Vagina (tissue), 2 donors: Measurements from ENCODE around the gene PFDN1. TPM values are rescaled to one million over a fixed set of nuclear protein-coding genes. Genes with fewer than 3 reads are reported as not detected.

Experiments
- DNase-seq, 2 donors: peaks; one replicate each; pipeline ENCODE4 v3.0.0-alpha.2; 2017; ENCODE audit errors: extremely low spot score in 2 of 2
- H3K27ac ChIP-seq: fragments of 200-600 bp; sonication (generic); one replicate; pipeline ENCODE4 v1.5.1; 2019
- H3K27me3 ChIP-seq: fragments of 200-600 bp; sonication (generic); one replicate; pipeline ENCODE4 v1.5.1; 2019
- H3K36me3 ChIP-seq, 2 donors: fragments of 200-600 bp; sonication (generic); one replicate each; pipeline ENCODE4 v1.5.1; 2017 to 2019
- H3K4me1 ChIP-seq: fragments of 200-600 bp; sonication (generic); one replicate; pipeline ENCODE4 v1.5.1; 2019
- H3K4me3 ChIP-seq, 2 donors: fragments of 200-600 bp; sonication (generic); 1 replicate in 1 of 2; 2 replicates in 1 of 2; pipeline ENCODE4 v1.5.1; 2016 to 2019
- H3K9me3 ChIP-seq: fragments of 200-600 bp; sonication (generic); one replicate; pipeline ENCODE4 v1.5.1; 2019
- POLR2A ChIP-seq, 2 donors: fragments of 450-650 bp; IDR thresholded peaks; one replicate each; pipeline ENCODE4 v1.6.1; 2017; ENCODE audit warnings: antibody characterized with exemption in 2 of 2, mild to moderate bottlenecking in 2 of 2, moderate library complexity in 2 of 2
- POLR2AphosphoS5 ChIP-seq, 2 donors: sonication (generic); formaldehyde crosslinking; IDR thresholded peaks; one replicate each; pipeline ENCODE4 v1.9.0; 2017; ENCODE audit warnings: antibody characterized with exemption in 2 of 2, mild to moderate bottlenecking in 2 of 2, low read depth in 1 of 2; ENCODE audit not compliant: insufficient read depth in 1 of 2
- intact Hi-C: fragments of 100-400 bp; cut with DNase I; formaldehyde crosslinking; loops from one replicate; pipeline ENCODE4 v1.15.1; 2023
- total RNA-seq: library from RNA; depleted of rRNA; stranded (reverse); fragments of >200 nt; gene quantifications from one replicate; pipeline ENCODE4 v1.2.3, GENCODE V29; 2016
- TF ChIP-seq, protein P1 (sequence below), 3 experiments: fragments of 450-650 bp in 2 of 3; fragments of 200-600 bp in 1 of 3; sonication (generic) in 1 of 3; IDR thresholded peaks; one replicate each; pipeline ENCODE4 v1.5.1; 2017 to 2019; ENCODE audit warnings: antibody characterized with exemption in 3 of 3, mild to moderate bottlenecking in 2 of 3, moderate library complexity in 2 of 3

Gene PFDN1
- total RNA-seq, 1 donor from 2014 or later: 94.8 TPM

- H3K36me3 ChIP-seq: no peaks in the 10 kb centered on the region
- peaks cover 41% of the 10 kb centered on the region for H3K4me1 ChIP-seq
- H3K27me3 ChIP-seq: no peaks in the 10 kb centered on the region
- H3K9me3 ChIP-seq: no peaks in the 10 kb centered on the region
- no peak overlapping the region for H3K27ac ChIP-seq
- intact Hi-C loops: no loop called here
- DNase-seq: no peak
- TF ChIP-seq, protein P1, sequence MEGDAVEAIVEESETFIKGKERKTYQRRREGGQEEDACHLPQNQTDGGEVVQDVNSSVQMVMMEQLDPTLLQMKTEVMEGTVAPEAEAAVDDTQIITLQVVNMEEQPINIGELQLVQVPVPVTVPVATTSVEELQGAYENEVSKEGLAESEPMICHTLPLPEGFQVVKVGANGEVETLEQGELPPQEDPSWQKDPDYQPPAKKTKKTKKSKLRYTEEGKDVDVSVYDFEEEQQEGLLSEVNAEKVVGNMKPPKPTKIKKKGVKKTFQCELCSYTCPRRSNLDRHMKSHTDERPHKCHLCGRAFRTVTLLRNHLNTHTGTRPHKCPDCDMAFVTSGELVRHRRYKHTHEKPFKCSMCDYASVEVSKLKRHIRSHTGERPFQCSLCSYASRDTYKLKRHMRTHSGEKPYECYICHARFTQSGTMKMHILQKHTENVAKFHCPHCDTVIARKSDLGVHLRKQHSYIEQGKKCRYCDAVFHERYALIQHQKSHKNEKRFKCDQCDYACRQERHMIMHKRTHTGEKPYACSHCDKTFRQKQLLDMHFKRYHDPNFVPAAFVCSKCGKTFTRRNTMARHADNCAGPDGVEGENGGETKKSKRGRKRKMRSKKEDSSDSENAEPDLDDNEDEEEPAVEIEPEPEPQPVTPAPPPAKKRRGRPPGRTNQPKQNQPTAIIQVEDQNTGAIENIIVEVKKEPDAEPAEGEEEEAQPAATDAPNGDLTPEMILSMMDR (IDR thresholded peaks at IDR 0.05): no peak
- peak in 1 of 2 donors; percentile 48 for TF ChIP-seq POLR2AphosphoS5 (IDR thresholded peaks at IDR 0.05; ENCODE audit: insufficient read depth in 1 of 2, low read depth in 1 of 2)
- no peak for TF ChIP-seq POLR2A (IDR thresholded peaks at IDR 0.05)
- H3K4me3 ChIP-seq: no peak overlapping the region
Observed at GRCh38 chr5:140236891-140237598, 65.9 kb downstream of the PFDN1 start.

DNA sequence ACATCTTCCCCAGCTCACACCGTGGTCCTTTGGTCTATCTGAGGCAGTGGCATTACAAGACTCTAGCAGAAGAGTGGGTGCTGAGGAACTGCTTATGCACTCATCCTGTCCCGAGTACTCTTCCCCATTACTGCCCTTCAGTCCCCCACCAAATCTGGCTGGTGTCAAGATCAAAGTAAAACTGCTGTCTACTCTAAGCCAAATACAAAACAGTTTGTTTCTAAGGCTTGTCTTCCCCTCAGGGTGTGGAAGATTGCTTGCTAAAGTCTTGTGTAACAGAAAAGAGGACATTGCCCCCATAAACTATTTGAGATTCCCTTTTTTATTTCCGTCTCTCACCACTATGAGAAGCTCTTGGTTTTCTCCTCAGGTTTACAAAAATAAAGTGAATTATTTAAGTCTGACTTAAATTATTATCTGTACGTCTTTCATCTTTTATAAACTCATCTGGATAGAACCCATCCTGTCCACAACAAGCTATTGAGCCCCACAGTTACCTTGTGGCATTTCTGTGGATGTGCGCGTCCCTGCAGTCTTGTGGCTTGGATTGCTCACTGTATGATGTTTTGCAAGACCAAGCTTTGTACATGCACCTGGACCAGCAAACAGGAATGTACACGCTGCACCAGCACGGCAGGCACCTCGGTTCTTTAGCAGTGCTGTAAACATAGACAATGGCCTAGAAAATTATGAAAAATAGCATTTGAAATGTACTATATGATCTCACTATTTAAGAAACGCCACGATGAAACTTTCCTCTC lies 66.9 kb downstream of the PFDN1 start:
- H3K4me3 ChIP-seq: no peak overlapping the region
- TF ChIP-seq, protein P1 (IDR thresholded peaks at IDR 0.05): no peak
- TF ChIP-seq POLR2AphosphoS5 (IDR thresholded peaks at IDR 0.05; ENCODE audit: insufficient read depth in 1 of 2, low read depth in 1 of 2): no peak
- no peak for TF ChIP-seq POLR2A (IDR thresholded peaks at IDR 0.05)
- peaks cover 31% of the 10 kb centered on the region for H3K4me1 ChIP-seq
- intact Hi-C loops: no loop called here
- no peaks in the 10 kb centered on the region for H3K27me3 ChIP-seq
- no peaks in the 10 kb centered on the region for H3K9me3 ChIP-seq
- no peak overlapping the region for H3K27ac ChIP-seq
- H3K36me3 ChIP-seq: no peaks in the 10 kb centered on the region
- DNase-seq: no peak

DNA sequence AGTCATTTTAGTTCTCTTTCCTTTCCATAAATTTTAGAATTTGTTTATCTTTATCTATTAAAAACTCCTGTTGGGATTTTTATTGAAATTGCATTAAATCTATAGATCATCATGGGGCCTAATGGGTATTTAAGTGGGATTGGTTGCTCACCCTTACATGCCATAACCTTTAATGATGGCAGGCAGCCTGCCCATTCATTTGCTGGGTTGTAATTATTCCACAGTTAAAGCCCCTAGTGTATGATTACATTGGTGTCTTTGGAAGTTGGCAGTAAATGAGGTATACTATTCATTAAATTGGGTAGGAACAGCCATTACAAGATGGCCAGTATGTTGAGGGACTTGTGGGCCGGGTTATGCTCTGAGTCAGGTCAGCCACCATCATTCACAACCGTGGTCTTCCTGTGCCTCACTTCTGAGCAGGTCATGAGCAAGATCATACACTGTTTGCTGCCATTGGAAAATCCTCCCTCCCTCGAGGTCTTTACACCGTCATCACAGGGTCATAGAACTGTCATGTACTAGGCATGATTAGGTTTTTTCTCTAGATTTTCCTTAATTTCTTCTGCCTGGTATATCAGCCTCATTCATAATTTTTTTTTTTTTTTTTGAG lies 68.4 kb downstream of the PFDN1 start:
- Histone ChIP-seq H3K9me3 (no peaks in the 10 kb centered on the region), H3K27ac (no peak overlapping the region), H3K4me3 (no peak overlapping the region), H3K27me3 (no peaks in the 10 kb centered on the region), H3K4me1 (peaks cover 16% of the 10 kb centered on the region), H3K36me3 (no peaks in the 10 kb centered on the region)
- intact Hi-C loops: no loop called here
- no peak for DNase-seq
- TF ChIP-seq, protein P1 (IDR thresholded peaks at IDR 0.05): no peak
- TF ChIP-seq POLR2AphosphoS5 (IDR thresholded peaks at IDR 0.05; ENCODE audit: insufficient read depth in 1 of 2, low read depth in 1 of 2) (no peak), POLR2A (IDR thresholded peaks at IDR 0.05) (no peak)

GRCh38 chr5:140232731-140233130 lies 70.2 kb downstream of the PFDN1 start:
- H3K27ac ChIP-seq: no peak overlapping the region
- peaks cover 15% of the 10 kb centered on the region for H3K4me1 ChIP-seq
- H3K36me3 ChIP-seq: no peaks in the 10 kb centered on the region
- intact Hi-C loops: no loop called here
- no peak overlapping the region for H3K4me3 ChIP-seq
- H3K9me3 ChIP-seq: no peaks in the 10 kb centered on the region
- no peaks in the 10 kb centered on the region for H3K27me3 ChIP-seq
- no peak for DNase-seq
- TF ChIP-seq, protein P1 (IDR thresholded peaks at IDR 0.05): no peak
- no peak for TF ChIP-seq POLR2A (IDR thresholded peaks at IDR 0.05)
- TF ChIP-seq POLR2AphosphoS5 (IDR thresholded peaks at IDR 0.05; ENCODE audit: insufficient read depth in 1 of 2, low read depth in 1 of 2): no peak
